ENCODE results near the gene EID1. TPM values are rescaled to one million over a fixed set of nuclear protein-coding genes. Genes with fewer than 3 reads are reported as not detected.

EID1 gene
- total RNA-seq, 2 experiments from 2014 or later: 84.8 to 85.0 TPM

DNA sequence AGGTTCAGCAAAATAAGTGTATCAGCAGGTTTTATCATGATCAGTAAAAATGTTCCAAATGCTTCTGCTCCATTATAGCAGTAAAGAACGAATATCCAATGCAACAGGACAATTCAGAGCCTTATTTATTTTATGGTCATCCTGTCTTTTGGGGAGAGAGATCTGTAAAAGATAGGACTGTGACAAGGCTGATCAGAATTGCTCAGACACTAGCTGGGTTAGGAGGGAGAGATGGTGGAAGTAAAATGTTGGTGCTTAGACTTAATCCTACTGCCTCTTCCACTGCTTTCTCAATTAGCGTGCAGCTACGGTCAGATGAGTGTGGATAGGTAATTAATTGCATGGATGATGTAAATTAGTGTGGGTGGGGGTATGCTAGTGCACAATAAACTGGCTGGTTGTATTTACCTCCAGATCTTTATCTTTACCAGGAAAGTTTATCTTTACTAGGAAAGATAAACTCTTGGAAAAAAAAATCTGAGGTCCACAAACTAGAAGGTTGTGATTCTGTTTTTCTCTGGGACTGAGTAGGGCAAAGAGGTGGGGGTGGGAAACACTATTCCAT is 2.2 kb downstream of the EID1 start:
- H3K27ac Mint-ChIP-seq: no peak overlapping the region
- no peaks in the 10 kb centered on the region for H3K9me3 Mint-ChIP-seq
- H3K4me3 Mint-ChIP-seq: peak overlapping the region; percentile 64
- peaks cover 5% of the 10 kb centered on the region for H3K27me3 Mint-ChIP-seq
- no peak for DNase-seq
- no peak for ATAC-seq (ENCODE audit: low read depth)
- peaks cover 12% of the 10 kb centered on the region for H3K36me3 Mint-ChIP-seq
- peaks cover 16% of the 10 kb centered on the region for H3K4me1 Mint-ChIP-seq
- POLR2A ChIA-PET: interaction anchor here (0.6 kb wide), 1 partner anchor 1248 kb away, joined by 3 read pairs; no protein-coding TSS in a partner anchor

DNA sequence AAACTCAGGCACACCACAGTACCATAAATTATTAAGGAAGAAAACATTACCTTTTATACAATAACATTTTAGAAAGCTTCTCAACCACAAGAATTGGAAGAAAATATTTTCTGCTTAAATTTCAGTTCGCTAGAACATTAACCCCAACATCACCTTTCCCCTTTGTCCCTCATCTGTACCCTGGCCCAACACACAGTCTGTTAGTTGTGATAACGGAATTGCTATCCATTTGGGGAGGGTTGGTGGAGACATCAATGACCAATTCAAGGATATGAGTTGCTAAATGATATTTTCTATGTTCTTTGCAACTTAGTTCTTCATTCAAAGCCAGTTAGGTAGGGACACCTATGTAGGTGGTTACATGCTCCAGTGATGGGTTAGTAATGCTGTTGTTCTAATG is 5.8 kb downstream of the EID1 start:
- Mint-ChIP-seq H3K27ac (no peak overlapping the region), H3K9me3 (no peaks in the 10 kb centered on the region), H3K4me3 (no peak overlapping the region), H3K27me3 (peaks cover 11% of the 10 kb centered on the region), H3K36me3 (peaks cover 12% of the 10 kb centered on the region), H3K4me1 (peaks cover 16% of the 10 kb centered on the region)
- ATAC-seq (ENCODE audit: low read depth) (no peak), DNase-seq (no peak)
- POLR2A ChIA-PET: no interaction called here

GRCh38 chr15:48887144-48887543 is 9.2 kb downstream of the EID1 start:
- peaks cover 14% of the 10 kb centered on the region for H3K27me3 Mint-ChIP-seq
- no peaks in the 10 kb centered on the region for H3K9me3 Mint-ChIP-seq
- POLR2A ChIA-PET: no interaction called here
- peaks cover 8% of the 10 kb centered on the region for H3K4me1 Mint-ChIP-seq
- H3K36me3 Mint-ChIP-seq: peaks cover 3% of the 10 kb centered on the region
- DNase-seq (no peak), ATAC-seq (ENCODE audit: low read depth) (no peak)
- H3K4me3 Mint-ChIP-seq: no peak overlapping the region
- no peak overlapping the region for H3K27ac Mint-ChIP-seq

GRCh38 chr15:48888191-48888590 is 10.3 kb downstream of the EID1 start:
- Mint-ChIP-seq H3K27ac (peak overlapping the region; percentile 4), H3K9me3 (no peaks in the 10 kb centered on the region), H3K27me3 (peaks cover 21% of the 10 kb centered on the region), H3K4me1 (peaks cover 8% of the 10 kb centered on the region), H3K36me3 (peaks cover 3% of the 10 kb centered on the region), H3K4me3 (no peak overlapping the region)
- ATAC-seq (ENCODE audit: low read depth): no peak
- no peak for DNase-seq
- POLR2A ChIA-PET: interaction anchor here (1.4 kb wide), 1 partner anchor 10 kb away, joined by 6 read pairs; the partner anchor contains the start of gene EID1

- H3K4me3 Mint-ChIP-seq: no peak overlapping the region
- no peak overlapping the region for H3K27ac Mint-ChIP-seq
- H3K36me3 Mint-ChIP-seq: peaks cover 3% of the 10 kb centered on the region
- DNase-seq (no peak), ATAC-seq (ENCODE audit: low read depth) (no peak)
- peaks cover 27% of the 10 kb centered on the region for H3K27me3 Mint-ChIP-seq
- peaks cover 8% of the 10 kb centered on the region for H3K4me1 Mint-ChIP-seq
- POLR2A ChIA-PET: interaction anchor here (1.4 kb wide), 1 partner anchor 11 kb away, joined by 6 read pairs; the partner anchor contains the start of gene EID1
- H3K9me3 Mint-ChIP-seq: no peaks in the 10 kb centered on the region
Measured at GRCh38 chr15:48888836-48889235, 10.9 kb downstream of the EID1 start.

DNA sequence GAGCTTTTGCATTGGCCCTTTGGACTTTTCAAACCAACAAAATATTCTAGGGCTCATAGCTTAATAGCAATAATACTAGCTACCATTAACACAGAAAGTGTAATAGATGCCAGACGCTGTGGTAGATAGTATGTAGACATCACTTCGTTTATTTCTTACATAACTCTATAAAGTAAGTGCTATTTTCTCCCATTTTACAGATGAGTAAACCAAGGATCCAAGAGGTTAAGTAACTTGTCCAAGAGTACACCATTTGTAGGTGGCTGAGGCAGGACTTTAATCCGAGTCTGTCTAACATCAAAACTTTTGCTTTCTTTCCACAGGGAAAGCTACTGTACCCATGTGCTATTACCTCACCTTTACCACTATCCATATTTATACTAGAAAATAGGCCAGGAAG is 12.0 kb downstream of the EID1 start:
- H3K27me3 Mint-ChIP-seq: peaks cover 26% of the 10 kb centered on the region
- H3K4me1 Mint-ChIP-seq: peaks cover 8% of the 10 kb centered on the region
- no peaks in the 10 kb centered on the region for H3K9me3 Mint-ChIP-seq
- POLR2A ChIA-PET: interaction anchor here (1.4 kb wide), 1 partner anchor 12 kb away, joined by 6 read pairs; the partner anchor contains the start of gene EID1
- H3K4me3 Mint-ChIP-seq: no peak overlapping the region
- no peak overlapping the region for H3K27ac Mint-ChIP-seq
- DNase-seq (no peak), ATAC-seq (ENCODE audit: low read depth) (no peak)
- H3K36me3 Mint-ChIP-seq: peaks cover 3% of the 10 kb centered on the region

DNA sequence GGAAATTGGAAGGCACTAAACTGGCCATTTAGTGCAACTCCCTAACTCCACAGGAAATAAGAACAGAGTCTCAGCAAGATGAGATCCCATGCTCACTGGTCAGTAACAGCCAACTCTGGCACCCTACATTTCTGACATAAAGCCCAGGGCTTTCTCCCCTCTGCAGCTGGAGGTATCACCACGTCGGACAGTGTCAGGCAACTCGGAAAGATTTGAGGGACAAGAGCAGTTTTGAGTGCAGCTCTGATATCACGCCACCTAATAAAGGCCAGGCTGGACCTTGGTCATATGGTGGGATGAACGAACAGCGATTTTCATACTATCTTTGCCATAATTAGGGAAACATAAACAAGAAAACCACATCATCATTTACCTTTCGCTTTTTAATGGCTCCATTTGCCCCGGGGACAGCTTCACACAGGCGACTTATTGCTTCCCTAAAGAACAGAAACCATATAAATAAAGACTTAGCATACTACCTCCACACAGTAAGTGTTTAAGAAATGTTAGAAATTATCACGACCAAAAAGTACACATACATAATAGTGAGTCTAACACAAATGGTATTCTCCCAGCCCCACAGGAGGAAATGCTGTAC is 12.5 kb downstream of the EID1 start:
- ATAC-seq (ENCODE audit: low read depth): no peak
- H3K36me3 Mint-ChIP-seq: peaks cover 3% of the 10 kb centered on the region
- H3K9me3 Mint-ChIP-seq: no peaks in the 10 kb centered on the region
- DNase-seq: no peak
- H3K27me3 Mint-ChIP-seq: peaks cover 24% of the 10 kb centered on the region
- peaks cover 8% of the 10 kb centered on the region for H3K4me1 Mint-ChIP-seq
- H3K4me3 Mint-ChIP-seq: no peak overlapping the region
- POLR2A ChIA-PET: no interaction called here
- H3K27ac Mint-ChIP-seq: no peak overlapping the region

DNA sequence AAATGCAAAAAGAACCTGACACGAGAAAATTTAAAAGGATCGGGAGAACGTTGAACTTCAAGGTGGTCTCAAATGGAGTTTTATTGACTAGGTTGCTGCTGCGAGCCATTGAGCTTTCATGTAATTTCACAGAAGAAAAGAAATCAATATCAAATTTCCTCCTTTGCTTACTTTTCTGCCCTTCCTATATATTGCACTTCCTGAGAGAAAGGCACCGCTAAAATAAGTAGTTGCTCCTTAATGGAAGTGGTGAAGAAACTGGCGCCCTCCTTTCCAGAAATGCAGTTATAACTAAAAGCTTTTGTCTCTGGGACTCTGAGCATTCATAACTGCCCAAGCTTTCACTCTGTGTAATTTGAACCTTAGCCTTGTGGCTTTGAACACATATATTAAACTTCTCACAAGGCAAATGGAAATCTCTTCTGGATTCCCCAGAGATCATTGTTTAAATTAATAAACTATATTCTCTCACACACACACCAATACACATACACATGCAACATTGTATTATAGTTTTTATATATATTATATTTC is 13.4 kb downstream of the EID1 start:
- Mint-ChIP-seq H3K9me3 (no peaks in the 10 kb centered on the region), H3K4me3 (no peak overlapping the region), H3K4me1 (peaks cover 8% of the 10 kb centered on the region), H3K27ac (no peak overlapping the region), H3K36me3 (peaks cover 3% of the 10 kb centered on the region), H3K27me3 (peaks cover 19% of the 10 kb centered on the region)
- POLR2A ChIA-PET: interaction anchor here (1.1 kb wide), 1 partner anchor 14 kb away, joined by 3 read pairs; the partner anchor contains the start of gene EID1
- no peak for DNase-seq
- ATAC-seq (ENCODE audit: low read depth): no peak

DNA sequence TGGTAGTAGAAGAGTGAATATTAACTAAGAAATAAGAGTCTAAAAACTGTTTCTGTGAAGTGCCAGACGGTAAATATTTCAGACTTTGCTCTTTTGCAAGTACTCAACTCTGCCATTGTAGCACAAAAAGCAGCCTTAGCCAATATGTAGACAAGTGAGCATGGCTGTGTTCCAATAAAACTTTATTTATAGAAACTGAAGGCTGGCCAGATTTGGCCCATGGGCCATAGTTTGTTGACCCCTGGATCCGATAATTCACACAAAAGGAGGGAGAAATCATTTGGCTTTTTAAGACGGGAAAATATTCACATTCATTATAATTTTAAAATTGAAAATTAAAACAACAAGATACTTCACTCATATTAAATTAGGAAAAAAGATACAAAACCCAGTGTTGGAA is 15.4 kb downstream of the EID1 start:
- ATAC-seq (ENCODE audit: low read depth): no peak
- H3K4me1 Mint-ChIP-seq: peaks cover 4% of the 10 kb centered on the region
- peaks cover 33% of the 10 kb centered on the region for H3K27me3 Mint-ChIP-seq
- DNase-seq: no peak
- H3K4me3 Mint-ChIP-seq: no peak overlapping the region
- no peaks in the 10 kb centered on the region for H3K9me3 Mint-ChIP-seq
- no peak overlapping the region for H3K27ac Mint-ChIP-seq
- no peaks in the 10 kb centered on the region for H3K36me3 Mint-ChIP-seq
- POLR2A ChIA-PET: no interaction called here

GRCh38 chr15:48896869-48897814 is 19.2 kb downstream of the EID1 start:
- Mint-ChIP-seq H3K36me3 (no peaks in the 10 kb centered on the region), H3K9me3 (no peaks in the 10 kb centered on the region), H3K27me3 (peaks cover 29% of the 10 kb centered on the region), H3K4me3 (no peak overlapping the region), H3K27ac (no peak overlapping the region), H3K4me1 (peaks cover 5% of the 10 kb centered on the region)
- POLR2A ChIA-PET: no interaction called here
- DNase-seq (no peak), ATAC-seq (ENCODE audit: low read depth) (no peak)

DNA sequence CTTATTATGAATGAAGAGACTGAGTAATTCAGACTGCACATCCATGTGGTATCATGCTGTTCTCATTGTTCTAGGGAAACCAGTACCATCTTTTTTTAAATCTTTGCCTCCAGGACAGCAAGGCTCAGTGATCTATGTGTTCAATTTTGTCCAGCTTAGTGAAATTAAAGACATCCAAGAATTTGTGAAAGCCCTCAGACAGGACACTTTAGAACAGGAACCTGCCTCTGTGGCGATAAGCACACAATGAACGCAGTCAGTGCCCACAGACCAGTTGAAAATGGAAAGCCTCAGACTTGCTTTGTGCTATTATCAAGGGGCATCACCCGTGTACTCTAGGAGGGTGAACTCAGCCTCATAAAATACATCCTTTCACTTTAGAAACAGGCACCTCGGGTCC is 20.1 kb downstream of the EID1 start:
- ATAC-seq (ENCODE audit: low read depth): no peak
- Mint-ChIP-seq H3K4me1 (peaks cover 5% of the 10 kb centered on the region), H3K27me3 (peaks cover 24% of the 10 kb centered on the region), H3K4me3 (peak overlapping the region; percentile 3), H3K36me3 (no peaks in the 10 kb centered on the region), H3K9me3 (no peaks in the 10 kb centered on the region), H3K27ac (no peak overlapping the region)
- POLR2A ChIA-PET: no interaction called here
- no peak for DNase-seq

GRCh38 chr15:48898446-48898845 is 20.5 kb downstream of the EID1 start:
- H3K36me3 Mint-ChIP-seq: no peaks in the 10 kb centered on the region
- ATAC-seq (ENCODE audit: low read depth) (no peak), DNase-seq (no peak)
- H3K27ac Mint-ChIP-seq: no peak overlapping the region
- peaks cover 5% of the 10 kb centered on the region for H3K4me1 Mint-ChIP-seq
- peaks cover 20% of the 10 kb centered on the region for H3K27me3 Mint-ChIP-seq
- POLR2A ChIA-PET: no interaction called here
- H3K9me3 Mint-ChIP-seq: no peaks in the 10 kb centered on the region
- H3K4me3 Mint-ChIP-seq: peak overlapping the region; percentile 3

- Mint-ChIP-seq H3K36me3 (no peaks in the 10 kb centered on the region), H3K4me3 (no peak overlapping the region), H3K27ac (no peak overlapping the region), H3K4me1 (peaks cover 5% of the 10 kb centered on the region), H3K9me3 (no peaks in the 10 kb centered on the region), H3K27me3 (peaks cover 14% of the 10 kb centered on the region)
- ATAC-seq (ENCODE audit: low read depth): no peak
- DNase-seq: no peak
- POLR2A ChIA-PET: no interaction called here
Measured at GRCh38 chr15:48899793-48900192, 21.9 kb downstream of the EID1 start.
